Neural progenitor cell (in vitro differentiated cells): ENCODE data around the gene PLXDC2. TPM values are rescaled to one million over a fixed set of nuclear protein-coding genes. Genes with fewer than 3 reads are reported as not detected.

Experiments
- DNase-seq: peaks from one replicate; pipeline ENCODE4 v3.0.0-alpha.2; 2016; ENCODE audit warnings: low spot score
- H2AFZ ChIP-seq: fragments of 200-600 bp; sonication (generic); replicated peaks from 2 replicates; pipeline ENCODE4 v1.6.1; 2016; ENCODE audit warnings: antibody characterized with exemption
- H3F3A ChIP-seq: fragments of 200-600 bp; sonication (generic); 2 replicates; pipeline ENCODE4 v1.6.1; 2016; ENCODE audit warnings: antibody characterized with exemption, low read depth
- H3K27ac ChIP-seq: fragments of 200-600 bp; sonication (generic); 2 replicates; pipeline ENCODE4 v1.5.1; 2016; ENCODE audit warnings: mild to moderate bottlenecking
- H3K27me3 ChIP-seq: fragments of 200-600 bp; sonication (generic); 2 replicates; pipeline ENCODE4 v1.6.1; 2016; ENCODE audit warnings: mild to moderate bottlenecking, moderate library complexity
- H3K36me3 ChIP-seq: fragments of 200-600 bp; sonication (generic); 2 replicates; pipeline ENCODE4 v1.5.1; 2016
- H3K4me1 ChIP-seq: fragments of 200-600 bp; sonication (generic); 2 replicates; pipeline ENCODE4 v1.6.1; 2016; ENCODE audit warnings: mixed run types
- H3K4me2 ChIP-seq: fragments of 200-600 bp; sonication (generic); 2 replicates; pipeline ENCODE4 v1.6.1; 2016
- H3K4me3 ChIP-seq: fragments of 200-600 bp; sonication (generic); 2 replicates; pipeline ENCODE4 v1.5.1; 2016
- H3K79me2 ChIP-seq: fragments of 200-600 bp; sonication (generic); 2 replicates; pipeline ENCODE4 v1.6.1; 2016; ENCODE audit warnings: low read depth
- H3K9ac ChIP-seq: fragments of 200-600 bp; sonication (generic); 2 replicates; pipeline ENCODE4 v1.6.1; 2016
- H3K9me3 ChIP-seq: fragments of 200-600 bp; sonication (generic); 2 replicates; pipeline ENCODE4 v1.5.1; 2016; ENCODE audit warnings: low read depth
- H4K20me1 ChIP-seq: fragments of 200-600 bp; sonication (generic); 2 replicates; pipeline ENCODE4 v1.6.1; 2016; ENCODE audit warnings: low read depth
- H3K27ac Mint-ChIP-seq: 3 replicates; pipeline ENCODE4 v1.8.0; 2021; ENCODE audit warnings: mixed read lengths
- H3K27me3 Mint-ChIP-seq: 2 replicates; pipeline ENCODE4 v1.8.0; 2022; ENCODE audit warnings: low read depth, mild to moderate bottlenecking, inconsistent platforms, moderate library complexity, mixed read lengths; ENCODE audit not compliant: insufficient read depth
- H3K36me3 Mint-ChIP-seq: 3 replicates; pipeline ENCODE4 v1.8.0; 2021; ENCODE audit warnings: mixed read lengths
- H3K4me1 Mint-ChIP-seq: 3 replicates; pipeline ENCODE4 v1.8.0; 2021; ENCODE audit warnings: mixed read lengths
- H3K4me3 Mint-ChIP-seq: 3 replicates; pipeline ENCODE4 v1.8.0; 2021; ENCODE audit warnings: mild to moderate bottlenecking, moderate library complexity, mixed read lengths
- H3K9me3 Mint-ChIP-seq: 3 replicates; pipeline ENCODE4 v1.8.0; 2020; ENCODE audit warnings: mixed read lengths
- CTCF ChIP-seq: fragments of 200-600 bp; sonication (generic); IDR thresholded peaks from 2 replicates; pipeline ENCODE4 v1.5.1; 2017; ENCODE audit warnings: antibody characterized with exemption, mild to moderate bottlenecking
- EZH2 ChIP-seq: fragments of 200-600 bp; sonication (generic); IDR thresholded peaks from 2 replicates; pipeline ENCODE4 v1.6.1; 2017; ENCODE audit warnings: antibody characterized with exemption, mild to moderate bottlenecking, moderate library complexity
- EZH2phosphoT487 ChIP-seq: fragments of 200-600 bp; sonication (generic); IDR thresholded peaks from 2 replicates; pipeline ENCODE4 v1.6.1; 2017; ENCODE audit warnings: antibody characterized with exemption
- total RNA-seq: library from RNA; depleted of rRNA; stranded (reverse); fragments of >200 nt; gene quantifications from 2 replicates; pipeline ENCODE4 v1.2.3, GENCODE V29; 2015; ENCODE audit warnings: low replicate concordance

PLXDC2 gene
- total RNA-seq, 1 donor from 2014 or later = 44.2 TPM

DNA sequence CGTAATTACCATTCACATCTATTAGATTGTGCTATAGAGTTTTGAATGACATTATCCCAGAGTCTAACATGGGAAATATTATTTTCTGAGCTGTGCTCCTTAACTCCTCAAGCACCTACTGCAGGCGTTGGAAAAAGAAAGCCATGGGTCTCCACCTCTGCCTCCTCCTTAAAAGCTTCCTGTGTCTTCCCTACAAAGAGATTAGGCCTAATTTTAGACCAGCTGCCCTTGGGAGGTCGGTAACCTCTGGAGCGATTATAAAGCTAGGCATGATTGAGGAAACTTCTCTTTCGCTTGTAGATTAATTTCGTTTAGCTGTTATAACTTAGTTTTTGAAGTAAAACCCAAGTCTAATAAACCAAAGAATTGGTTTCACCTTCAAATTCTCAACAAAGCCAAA lies 75.2 kb downstream of the PLXDC2 start:
- peaks cover 30% of the 10 kb centered on the region for H3K4me1 ChIP-seq

DNA sequence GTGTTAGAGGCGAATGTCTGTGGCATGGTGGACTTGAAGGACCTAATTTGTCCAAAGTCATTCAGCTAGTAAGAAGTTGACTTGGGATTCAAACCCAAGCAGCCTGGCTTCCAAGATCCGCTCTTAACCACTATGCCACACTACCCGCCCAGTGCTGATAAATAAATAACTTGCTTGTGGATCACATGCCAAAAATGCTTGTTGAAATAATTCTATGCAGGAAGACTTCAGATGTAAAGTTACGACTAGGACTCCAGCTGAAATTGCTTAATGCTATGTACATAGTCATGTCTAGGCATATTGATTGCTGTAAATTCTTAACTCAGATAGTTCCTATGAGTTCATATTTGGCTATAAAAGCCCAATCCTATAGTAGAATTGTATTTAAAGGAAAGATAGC lies 76.0 kb downstream of the PLXDC2 start:
- H2AFZ ChIP-seq = no peak overlapping the region
- no peak overlapping the region for H3K27ac ChIP-seq
- H3K4me3 ChIP-seq = no peak overlapping the region
- Mint-ChIP-seq H3K27ac (no peak overlapping the region), H3K4me3 (no peak overlapping the region), H3K9me3 (no peaks in the 10 kb centered on the region), H3K27me3 (peaks cover 3% of the 10 kb centered on the region), H3K36me3 (peaks cover 6% of the 10 kb centered on the region), H3K4me1 (peaks cover 31% of the 10 kb centered on the region)
- H3K4me1 ChIP-seq = peaks cover 30% of the 10 kb centered on the region
- no peak for DNase-seq
- H3K79me2 ChIP-seq = peaks cover 75% of the 10 kb centered on the region
- H3K36me3 ChIP-seq = no peaks in the 10 kb centered on the region
- H3F3A ChIP-seq = peaks cover 11% of the 10 kb centered on the region
- no peaks in the 10 kb centered on the region for H3K27me3 ChIP-seq
- no peak overlapping the region for H3K4me2 ChIP-seq
- no peak overlapping the region for H3K9ac ChIP-seq
- TF ChIP-seq CTCF = no peak
- TF ChIP-seq EZH2phosphoT487 = no peak
- no peak for TF ChIP-seq EZH2
- H4K20me1 ChIP-seq = peaks cover 21% of the 10 kb centered on the region
- no peaks in the 10 kb centered on the region for H3K9me3 ChIP-seq

More for the DNA sequence above, 75.2 kb downstream of the PLXDC2 start:
- H3K4me3 Mint-ChIP-seq = no peak overlapping the region
- Histone ChIP-seq H4K20me1 (peaks cover 21% of the 10 kb centered on the region), H3K27ac (peak overlapping the region; percentile 68), H3K4me3 (no peak overlapping the region), H3K9ac (no peak overlapping the region), H3K4me2 (peak overlapping the region; percentile 59), H3K79me2 (peaks cover 83% of the 10 kb centered on the region), H3F3A (peaks cover 11% of the 10 kb centered on the region), H3K27me3 (no peaks in the 10 kb centered on the region), H3K36me3 (no peaks in the 10 kb centered on the region), H2AFZ (no peak overlapping the region), H3K9me3 (no peaks in the 10 kb centered on the region)
- H3K27ac Mint-ChIP-seq = no peak overlapping the region
- peaks cover 3% of the 10 kb centered on the region for H3K27me3 Mint-ChIP-seq
- peak; percentile 30 for DNase-seq
- no peak for TF ChIP-seq EZH2
- no peak for TF ChIP-seq EZH2phosphoT487
- TF ChIP-seq CTCF = no peak
- H3K4me1 Mint-ChIP-seq = peaks cover 31% of the 10 kb centered on the region
- H3K9me3 Mint-ChIP-seq = peaks cover 1% of the 10 kb centered on the region
- peaks cover 9% of the 10 kb centered on the region for H3K36me3 Mint-ChIP-seq

DNA sequence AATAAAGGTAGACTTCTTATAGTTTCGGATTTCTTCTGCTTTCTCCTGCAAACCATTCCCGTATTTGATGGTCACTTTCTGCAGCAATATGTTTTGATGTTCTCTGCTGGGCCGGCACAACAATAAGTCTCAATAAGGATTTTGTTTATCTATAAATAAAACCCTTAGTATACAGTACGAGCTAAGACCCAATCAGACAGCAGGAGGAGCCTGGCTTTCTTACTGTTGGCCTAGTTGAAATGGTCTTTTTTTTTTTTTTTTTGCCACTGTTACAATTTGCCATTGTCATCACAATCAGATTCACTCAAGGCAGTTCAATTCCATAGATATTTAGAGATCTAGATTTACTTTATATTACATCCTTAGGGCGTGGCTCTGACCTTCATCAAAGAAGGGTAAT lies 76.4 kb downstream of the PLXDC2 start:
- H3K27ac Mint-ChIP-seq = no peak overlapping the region
- H3K9ac ChIP-seq = no peak overlapping the region
- H3K27me3 ChIP-seq = no peaks in the 10 kb centered on the region

More for the DNA sequence above, 76.4 kb downstream of the PLXDC2 start:
- Histone ChIP-seq H3K36me3 (no peaks in the 10 kb centered on the region), H4K20me1 (peaks cover 21% of the 10 kb centered on the region), H3K4me3 (no peak overlapping the region), H3F3A (peaks cover 11% of the 10 kb centered on the region), H3K9me3 (no peaks in the 10 kb centered on the region), H2AFZ (no peak overlapping the region), H3K27ac (no peak overlapping the region), H3K4me1 (peaks cover 30% of the 10 kb centered on the region), H3K79me2 (peaks cover 75% of the 10 kb centered on the region), H3K4me2 (no peak overlapping the region)
- H3K27me3 Mint-ChIP-seq = peaks cover 3% of the 10 kb centered on the region
- H3K4me3 Mint-ChIP-seq = no peak overlapping the region
- peaks cover 31% of the 10 kb centered on the region for H3K4me1 Mint-ChIP-seq
- peaks cover 6% of the 10 kb centered on the region for H3K36me3 Mint-ChIP-seq
- no peaks in the 10 kb centered on the region for H3K9me3 Mint-ChIP-seq
- DNase-seq = no peak
- no peak for TF ChIP-seq CTCF
- no peak for TF ChIP-seq EZH2
